Kidney (tissue), 14 donors: ENCODE data around the gene TBX21. TPM values are rescaled to one million over a fixed set of nuclear protein-coding genes. Genes with fewer than 3 reads are reported as not detected.
"Not testable (repeated sequence)": the region's sequence is repeated elsewhere in the genome, so short reads cannot be mapped to it uniquely, and the experiment has no call there.

ENCODE experiments used
- DNase-seq, 5 donors: peaks; one replicate each; pipeline ENCODE4 v3.0.0-alpha.2; 2013 to 2020
- FAIRE-seq: peaks from 2 replicates; lab custom pipeline; 2012; peaks lifted over from hg19 to GRCh38; lab: Jason Lieb, UNC
- H3K27ac ChIP-seq, 2 donors: one replicate each; pipeline ENCODE4 v1.7.0; 2013; ENCODE audit warnings: low read depth in 2 of 2, low read length in 2 of 2, inconsistent platforms in 1 of 2
- H3K27me3 ChIP-seq: one replicate; pipeline ENCODE4 v1.7.1; 2013; ENCODE audit warnings: low read length, inconsistent platforms; ENCODE audit not compliant: control insufficient read depth, insufficient read depth
- H3K36me3 ChIP-seq, 3 donors: one replicate each; pipeline versions ENCODE4 v1.7.0 to v1.7.1; 2013; ENCODE audit warnings: low read length in 3 of 3, control low read depth in 1 of 3, inconsistent platforms in 1 of 3; ENCODE audit not compliant: insufficient read depth in 3 of 3, control insufficient read depth in 2 of 3
- H3K4me1 ChIP-seq, 3 donors: one replicate each; pipeline versions ENCODE4 v1.7.0 to v1.7.1; 2013; ENCODE audit warnings: low read length in 3 of 3, inconsistent platforms in 1 of 3, low read depth in 1 of 3; ENCODE audit not compliant: control insufficient read depth in 2 of 3, insufficient read depth in 2 of 3
- H3K4me3 ChIP-seq, 3 donors: one replicate each; pipeline versions ENCODE4 v1.7.0 to v1.8.1; 2013; ENCODE audit warnings: low read length in 3 of 3, control low read depth in 1 of 3, inconsistent platforms in 1 of 3
- H3K9ac ChIP-seq, 3 donors: one replicate each; pipeline versions ENCODE4 v1.7.0 to v1.7.1; 2013; ENCODE audit warnings: low read length in 3 of 3, control low read depth in 1 of 3, inconsistent platforms in 1 of 3
- H3K9me3 ChIP-seq, 3 donors: one replicate each; pipeline versions ENCODE4 v1.7.0 to v1.7.1; 2013; ENCODE audit warnings: low read length in 3 of 3, control low read depth in 1 of 3, inconsistent platforms in 1 of 3; ENCODE audit not compliant: control insufficient read depth in 2 of 3, insufficient read depth in 1 of 3
- CTCF ChIP-seq: IDR thresholded peaks from 3 replicates; pipeline ENCODE4 v1.5.1; 2012; ENCODE audit warnings: mild to moderate bottlenecking, moderate library complexity, borderline replicate concordance; ENCODE audit not compliant: insufficient read depth; ENCODE audit errors: extremely low read depth
- intact Hi-C: fragments of 100-400 bp; cut with DNase I; formaldehyde crosslinking; loops from one replicate; pipeline ENCODE4 v1.11.1; 2022
- polyA plus RNA-seq: library from polyadenylated mRNA; stranded (reverse); fragments of 350-450 nt; fragmentation: Illumina TruSeq; extraction: RNeasy Lipid Tissue Mini Kit (QIAGEN cat#74804); gene quantifications from one replicate; pipeline ENCODE4 v1.2.3, GENCODE V29; 2014; ENCODE audit warnings: low read depth, low replicate concordance; ENCODE audit not compliant: insufficient read depth
- total RNA-seq: library from RNA; stranded (reverse); fragmentation: NEBNext Ultra II Directional; extraction: Animal tissue kit (Norgen Biotek cat#: 25700); gene quantifications from one replicate; pipeline ENCODE4 v1.2.1, GENCODE V29; 2021
- donor health status: control.
- donor health status: control.
- donor health status: control.
- donor health status: control.
- donor health status: control.
- donor health status: DM: yes; HTN: yes; CAD: no.
- donor health status: Normal renal cell carcinoma (clear cell type).

Gene TBX21
- total and polyA plus RNA-seq, 2 donors from 2014 or later = 0.24 to 1.9 TPM

GRCh38 chr17:47762728-47763127 is 29.7 kb downstream of the TBX21 start:
- intact Hi-C loops = no loop called here
- Histone ChIP-seq H3K4me1 (no peaks in the 10 kb centered on the region), H3K9ac (no peak overlapping the region), H3K36me3 (no peaks in the 10 kb centered on the region), H3K27ac (no peak overlapping the region), H3K4me3 (no peak overlapping the region), H3K9me3 (peaks cover 0 to 15% (median 0%) of the 10 kb centered on the region in 3 donors), H3K27me3 (no peaks in the 10 kb centered on the region)
- TF ChIP-seq CTCF = no peak
- DNase-seq (no peak), FAIRE-seq (no peak)

GRCh38 chr17:47763913-47764582 is 31.0 kb downstream of the TBX21 start:
- H3K4me3 ChIP-seq = no peak overlapping the region
- no peaks in the 10 kb centered on the region for H3K4me1 ChIP-seq
- no peaks in the 10 kb centered on the region for H3K36me3 ChIP-seq
- H3K27me3 ChIP-seq = no peaks in the 10 kb centered on the region
- intact Hi-C loops = no loop called here
- H3K9ac ChIP-seq = no peak overlapping the region
- no peak overlapping the region for H3K27ac ChIP-seq
- no peak for FAIRE-seq
- TF ChIP-seq CTCF = no peak
- DNase-seq = no peak
- peaks cover 0 to 15% (median 0%) of the 10 kb centered on the region in 3 donors for H3K9me3 ChIP-seq

GRCh38 chr17:47773649-47774048 is 40.6 kb downstream of the TBX21 start:
- H3K27ac ChIP-seq, H3K9me3 ChIP-seq, H3K9ac ChIP-seq, H3K4me1 ChIP-seq, H3K27me3 ChIP-seq, FAIRE-seq, DNase-seq, H3K36me3 ChIP-seq, intact Hi-C loops, H3K4me3 ChIP-seq: not testable (repeated sequence)

GRCh38 chr17:47774331-47774730 is 41.3 kb downstream of the TBX21 start:
- H3K9me3 ChIP-seq = no peaks in the 10 kb centered on the region
- no peaks in the 10 kb centered on the region for H3K36me3 ChIP-seq
- no peaks in the 10 kb centered on the region for H3K4me1 ChIP-seq
- TF ChIP-seq CTCF = no peak
- no peak for FAIRE-seq
- no peak overlapping the region for H3K9ac ChIP-seq
- peaks cover 6% of the 10 kb centered on the region for H3K27me3 ChIP-seq
- H3K4me3 ChIP-seq = no peak overlapping the region
- intact Hi-C loops = no loop called here
- DNase-seq = no peak
- no peak overlapping the region for H3K27ac ChIP-seq
